ENCODE measurements around the gene DQX1.
A peak's percentile ranks its signal among the peaks of the same experiment; 100 is the strongest.

The DQX1 gene

DNA sequence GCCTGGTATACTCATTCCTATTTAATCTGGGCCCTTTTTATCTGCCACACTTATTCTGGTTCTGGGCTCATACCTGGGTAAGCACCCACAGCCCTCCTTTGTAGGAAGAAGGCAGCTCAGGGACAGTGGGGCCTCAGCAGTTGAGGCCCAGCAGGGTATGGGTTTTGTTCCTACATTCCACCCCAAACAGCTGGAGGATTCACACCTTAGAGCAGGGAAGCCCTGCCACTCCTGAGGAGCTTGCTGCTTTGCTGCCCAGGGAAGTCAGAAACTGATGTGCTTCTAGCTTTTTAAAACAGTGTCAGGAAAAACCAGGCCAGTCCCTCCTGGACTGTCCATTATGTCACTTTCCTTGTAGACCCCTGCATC is 25.5 kb downstream of the DQX1 start:
- DNase-seq (ENCODE audit: low read depth in 1 of 2, low spot score in 1 of 2): no peak
- Histone ChIP-seq H3K27me3 (ENCODE audit: insufficient read depth, poor library complexity, severe bottlenecking) (peaks cover 60% of the 10 kb centered on the region), H3K27ac (replicated peaks) (no peak overlapping the region), H3K4me3 (replicated peaks; ENCODE audit: insufficient read depth, low read length) (no peak overlapping the region)
- TF ChIP-seq POLR2AphosphoS5 (IDR thresholded peaks at IDR 0.05; ENCODE audit: low read depth) (no peak), SPI1 (IDR thresholded peaks at IDR 0.05; ENCODE audit: borderline replicate concordance, low read depth) (no peak), CTCF (IDR thresholded peaks at IDR 0.05; ENCODE audit: insufficient read depth, low read length) (no peak), REST (IDR thresholded peaks at IDR 0.05; ENCODE audit: insufficient replicate concordance, low read depth) (no peak), GABPA (IDR thresholded peaks at IDR 0.05; ENCODE audit: low read depth) (no peak)

DNA sequence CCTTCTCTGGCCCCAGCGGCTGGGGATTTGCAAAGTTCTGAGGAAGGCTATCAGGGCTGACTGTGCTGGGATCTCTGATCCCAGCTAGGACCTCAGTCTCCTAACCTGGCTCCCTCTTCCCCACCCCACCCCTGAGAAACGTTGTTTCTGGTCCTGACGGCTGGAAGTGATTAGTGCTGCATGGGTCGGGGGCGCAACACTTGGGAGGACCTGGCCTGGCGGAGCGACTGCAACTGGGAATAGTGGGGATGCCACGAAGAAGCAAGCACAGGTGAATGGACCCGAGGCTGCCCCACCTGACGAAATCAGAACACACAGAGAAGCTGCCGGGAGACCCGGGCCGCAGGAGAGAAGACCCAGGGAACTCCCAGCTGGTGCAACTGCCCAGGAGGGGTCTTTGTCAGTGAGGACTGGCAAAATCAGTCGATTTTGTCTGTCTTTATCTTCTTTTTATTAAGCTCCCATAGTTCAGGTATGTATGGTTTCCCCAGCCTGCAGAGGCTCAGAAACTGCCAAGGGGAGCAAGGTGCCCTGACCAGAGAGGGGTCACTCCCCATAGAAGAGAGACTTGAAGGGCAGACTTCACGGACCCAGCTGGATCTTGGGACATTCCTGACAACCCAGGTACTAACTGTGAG is 26.0 kb downstream of the DQX1 start:
- Histone ChIP-seq H3K27ac (replicated peaks) (no peak overlapping the region), H3K4me3 (replicated peaks; ENCODE audit: insufficient read depth, low read length) (no peak overlapping the region), H3K27me3 (ENCODE audit: insufficient read depth, poor library complexity, severe bottlenecking) (peaks cover 60% of the 10 kb centered on the region)
- TF ChIP-seq GABPA (IDR thresholded peaks at IDR 0.05; ENCODE audit: low read depth): no peak
- no peak for TF ChIP-seq SPI1 (IDR thresholded peaks at IDR 0.05; ENCODE audit: borderline replicate concordance, low read depth)
- TF ChIP-seq REST (IDR thresholded peaks at IDR 0.05; ENCODE audit: insufficient replicate concordance, low read depth): no peak
- TF ChIP-seq CTCF (IDR thresholded peaks at IDR 0.05; ENCODE audit: insufficient read depth, low read length): no peak
- no peak for TF ChIP-seq POLR2AphosphoS5 (IDR thresholded peaks at IDR 0.05; ENCODE audit: low read depth)
- DNase-seq (ENCODE audit: low read depth in 1 of 2, low spot score in 1 of 2): no peak

DNA sequence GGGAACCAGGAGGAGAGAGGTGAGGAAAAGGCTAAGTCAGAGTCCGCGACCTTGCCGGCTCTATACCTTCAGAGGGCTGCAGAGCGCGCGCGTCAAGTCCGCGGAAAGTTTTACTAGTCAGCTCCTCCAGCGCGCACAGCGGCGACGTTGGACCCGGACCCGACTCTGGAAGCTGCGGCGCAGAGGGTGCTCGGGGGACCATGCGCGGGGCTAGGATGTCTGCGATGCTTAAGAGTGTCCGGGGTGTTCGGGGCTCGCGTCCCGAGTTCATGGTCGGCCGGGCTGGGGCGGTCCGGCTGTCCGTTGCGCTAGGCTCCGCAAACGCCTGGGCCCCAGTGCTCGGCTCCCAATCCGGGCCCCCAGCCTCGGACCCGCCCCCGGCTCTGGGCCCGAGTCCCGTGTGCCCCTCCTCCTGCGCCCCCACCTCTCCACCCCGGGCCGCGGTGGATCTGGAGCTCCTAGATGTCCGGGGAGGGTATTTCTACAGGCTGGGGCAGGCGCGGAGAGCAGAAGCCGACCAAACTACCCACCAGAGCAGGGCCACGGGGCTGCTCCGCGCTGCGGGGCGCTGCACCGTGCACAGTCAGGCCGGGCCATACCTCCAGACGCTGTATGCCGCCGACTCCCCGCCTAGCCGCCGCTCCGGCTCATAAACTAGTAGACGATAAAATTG is 26.6 kb downstream of the DQX1 start, which contains the start of gene LBX2:
Gene LBX2, minus strand, starts transcription at position 337 of the 673 bp plus-strand sequence. Its CDS starts 66 bp downstream, at position 271.
- H3K27me3 ChIP-seq (ENCODE audit: insufficient read depth, poor library complexity, severe bottlenecking): peaks cover 60% of the 10 kb centered on the region
- no peak within 1 kb of the TSS for H3K4me3 ChIP-seq (replicated peaks; ENCODE audit: insufficient read depth, low read length)
- DNase-seq (ENCODE audit: low read depth in 1 of 2, low spot score in 1 of 2): peak in 1 of 2 experiments; percentile 27
- TF ChIP-seq POLR2AphosphoS5 (IDR thresholded peaks at IDR 0.05; ENCODE audit: low read depth): no peak
- no peak for TF ChIP-seq SPI1 (IDR thresholded peaks at IDR 0.05; ENCODE audit: borderline replicate concordance, low read depth)
- no peak for TF ChIP-seq CTCF (IDR thresholded peaks at IDR 0.05; ENCODE audit: insufficient read depth, low read length)
- TF ChIP-seq GABPA (IDR thresholded peaks at IDR 0.05; ENCODE audit: low read depth): no peak
- TF ChIP-seq REST (IDR thresholded peaks at IDR 0.05; ENCODE audit: insufficient replicate concordance, low read depth): no peak
- no peak within 1 kb of the TSS for H3K27ac ChIP-seq (replicated peaks)

Data from HL-60 (cell line).